PC-3 (cell line): Measurements from ENCODE around the gene ESR2.

ENCODE experiments used
- EZH2 ChIP-seq: fragments of 300-600 bp; sonication (generic); IDR thresholded peaks from one replicate; pipeline ENCODE4 v1.6.1; 2017; ENCODE audit warnings: antibody characterized with exemption, mild to moderate bottlenecking, low read length; ENCODE audit not compliant: unreplicated experiment
- EZH2phosphoT487 ChIP-seq: fragments of 300-600 bp; sonication (generic); IDR thresholded peaks from 2 replicates; pipeline ENCODE4 v1.6.1; 2018; ENCODE audit warnings: mild to moderate bottlenecking, antibody characterized with exemption, low read length, borderline replicate concordance
- TF ChIP-seq, protein P1 (sequence below): fragments of 300-600 bp; sonication (generic); conservative IDR thresholded peaks from 2 replicates; pipeline ENCODE4 v1.5.1; 2017; ENCODE audit warnings: antibody characterized with exemption, low read depth, mild to moderate bottlenecking, low read length

DNA sequence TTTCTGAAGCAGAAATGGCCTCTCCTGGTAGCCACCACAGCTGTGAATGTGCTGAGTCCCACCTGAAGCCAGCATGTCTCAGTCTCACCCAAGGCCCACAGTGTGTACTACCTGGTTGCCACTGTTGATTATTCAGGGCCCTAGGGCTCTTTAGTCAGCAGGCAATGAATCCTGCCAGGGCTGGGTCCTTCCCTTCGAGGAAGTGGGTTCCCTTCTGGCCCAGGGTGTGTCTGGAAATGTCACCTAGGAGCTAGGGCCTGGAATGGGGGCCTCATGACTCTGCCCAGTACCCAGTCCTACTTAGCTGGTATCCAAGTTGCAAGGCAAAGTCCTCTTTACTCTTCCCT, 234.0 kb downstream of the ESR2 start:
- no peak for TF ChIP-seq EZH2
- TF ChIP-seq EZH2phosphoT487 = no peak
- TF ChIP-seq, protein P1, sequence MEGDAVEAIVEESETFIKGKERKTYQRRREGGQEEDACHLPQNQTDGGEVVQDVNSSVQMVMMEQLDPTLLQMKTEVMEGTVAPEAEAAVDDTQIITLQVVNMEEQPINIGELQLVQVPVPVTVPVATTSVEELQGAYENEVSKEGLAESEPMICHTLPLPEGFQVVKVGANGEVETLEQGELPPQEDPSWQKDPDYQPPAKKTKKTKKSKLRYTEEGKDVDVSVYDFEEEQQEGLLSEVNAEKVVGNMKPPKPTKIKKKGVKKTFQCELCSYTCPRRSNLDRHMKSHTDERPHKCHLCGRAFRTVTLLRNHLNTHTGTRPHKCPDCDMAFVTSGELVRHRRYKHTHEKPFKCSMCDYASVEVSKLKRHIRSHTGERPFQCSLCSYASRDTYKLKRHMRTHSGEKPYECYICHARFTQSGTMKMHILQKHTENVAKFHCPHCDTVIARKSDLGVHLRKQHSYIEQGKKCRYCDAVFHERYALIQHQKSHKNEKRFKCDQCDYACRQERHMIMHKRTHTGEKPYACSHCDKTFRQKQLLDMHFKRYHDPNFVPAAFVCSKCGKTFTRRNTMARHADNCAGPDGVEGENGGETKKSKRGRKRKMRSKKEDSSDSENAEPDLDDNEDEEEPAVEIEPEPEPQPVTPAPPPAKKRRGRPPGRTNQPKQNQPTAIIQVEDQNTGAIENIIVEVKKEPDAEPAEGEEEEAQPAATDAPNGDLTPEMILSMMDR = no peak
